Activated naive CD4-positive, alpha-beta T cell treated with anti-CD3 and anti-CD28 coated beads, Interleukin-2, amount 50 U/mL, for 16 hours (primary cell): ENCODE data around the gene DNAJB13.

Experiments used
- DNase-seq: peaks from one replicate; pipeline ENCODE4 v3.0.0-alpha.2; 2020

DNAJB13 gene

DNA sequence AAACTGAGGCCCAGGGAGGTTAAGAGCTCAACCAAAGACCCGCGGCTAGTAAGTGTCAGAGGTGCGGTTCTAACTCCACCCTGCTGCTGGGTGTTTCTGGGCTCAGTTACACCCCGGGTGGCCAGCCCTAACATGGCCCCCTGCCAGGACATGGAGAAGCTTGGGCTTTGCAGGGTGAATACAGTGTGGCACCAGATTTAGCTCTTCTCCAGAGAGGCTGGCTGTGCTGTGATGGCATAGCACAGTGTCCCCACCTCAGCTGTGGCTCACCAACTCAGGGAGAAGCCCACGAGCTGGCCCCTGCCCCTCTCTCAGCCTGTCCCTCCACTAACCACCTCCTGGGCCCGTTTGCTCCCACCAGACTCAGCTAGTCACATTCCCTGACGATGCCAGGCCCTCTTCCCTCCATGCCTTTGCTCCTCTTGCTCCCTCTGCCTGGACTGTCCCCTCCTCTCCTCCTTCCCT lies 51.0 kb downstream of the DNAJB13 start:
- no peak for DNase-seq

DNA sequence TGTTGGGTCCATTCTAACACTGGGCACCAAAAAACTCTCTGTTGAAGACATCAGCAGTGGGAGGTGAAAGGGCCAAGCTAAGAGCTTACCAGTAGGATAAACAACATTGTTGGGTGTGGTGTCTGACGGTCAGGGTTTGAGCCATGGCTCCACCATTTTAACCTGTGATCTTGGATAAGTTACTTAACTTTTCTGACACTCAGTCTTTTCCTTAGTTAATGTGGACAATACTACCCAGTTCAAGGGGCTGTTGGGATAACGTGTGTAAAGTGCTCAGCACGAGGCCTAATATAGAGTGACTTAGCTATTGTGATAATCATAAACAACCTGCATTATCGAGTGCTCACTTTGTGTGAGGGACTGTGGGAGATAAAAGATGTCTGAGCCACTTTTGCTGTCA lies 52.0 kb downstream of the DNAJB13 start:
- DNase-seq, result no peak

DNA sequence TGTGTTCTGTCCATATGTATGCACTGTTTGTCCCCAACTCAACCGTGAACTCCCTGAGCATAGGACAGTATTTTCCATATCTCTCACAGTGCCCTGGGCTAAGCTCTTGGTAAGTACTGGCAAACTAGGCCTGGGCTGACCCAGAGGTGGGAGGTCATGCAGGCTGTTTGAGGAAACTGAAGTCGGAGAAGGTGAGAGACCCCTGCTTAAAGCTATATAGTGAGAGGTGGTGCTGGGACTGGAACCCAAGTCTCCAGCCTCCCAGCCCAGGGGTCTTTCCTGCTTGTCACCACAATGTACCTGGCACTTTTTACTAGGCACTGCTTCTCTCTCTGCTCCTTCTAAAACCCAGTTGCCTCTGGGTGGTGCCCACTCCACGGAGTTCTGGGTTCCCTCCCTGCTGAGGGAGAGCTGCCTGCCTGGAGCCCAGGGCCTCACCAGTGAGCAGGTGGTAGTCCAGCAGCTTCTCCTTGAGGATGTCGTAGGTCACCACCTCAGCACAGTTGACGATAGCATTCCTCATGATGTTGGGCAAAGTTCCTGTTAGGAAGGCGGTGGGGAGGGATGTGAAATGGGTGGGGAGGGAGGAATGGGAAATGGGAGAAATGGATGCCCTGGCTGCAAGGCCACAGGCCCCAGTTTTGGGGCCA lies 53.3 kb downstream of the DNAJB13 start:
- no peak for DNase-seq

DNA sequence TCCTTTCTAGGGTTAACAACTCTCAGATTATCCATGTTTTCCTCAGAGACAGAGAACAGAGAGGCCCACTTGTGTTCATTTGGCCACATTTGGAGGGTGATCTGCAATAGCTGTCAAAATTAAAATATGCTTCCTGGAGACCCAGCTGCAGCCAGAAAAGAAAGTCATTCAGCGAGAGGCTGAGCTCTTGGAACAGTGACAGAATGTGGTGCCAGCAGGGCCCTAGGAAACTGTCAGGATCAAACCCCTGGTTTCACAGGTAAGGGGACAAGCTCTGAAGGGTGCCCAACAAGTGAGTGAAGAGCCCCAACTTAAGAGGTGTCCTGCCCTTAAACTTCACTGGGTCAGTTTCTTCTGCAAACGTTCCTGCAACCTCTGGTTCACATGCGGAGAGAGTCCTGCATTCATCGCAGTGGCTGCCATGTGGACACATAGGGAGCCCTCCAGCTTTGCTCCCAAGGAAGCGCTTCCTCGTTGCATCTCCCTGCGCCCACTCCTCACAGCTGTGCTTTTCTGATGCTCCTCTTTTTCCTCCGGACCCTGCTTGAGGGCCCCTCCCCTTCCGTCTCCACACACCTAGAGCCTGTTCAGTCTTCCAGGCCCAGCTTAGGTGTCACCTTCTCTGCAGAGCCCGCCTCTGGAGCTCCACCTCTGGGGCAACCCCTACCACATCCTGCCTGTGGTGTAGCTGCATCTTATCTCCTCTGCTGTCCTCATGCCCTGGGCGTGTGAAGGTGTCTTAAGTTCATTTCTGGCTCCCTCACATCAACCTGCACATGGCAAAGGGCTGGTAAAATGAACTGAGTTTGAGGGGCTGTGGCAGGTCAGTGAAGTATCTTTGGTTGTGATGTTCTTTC lies 54.2 kb downstream of the DNAJB13 start:
- DNase-seq, result peak; percentile 73

DNA sequence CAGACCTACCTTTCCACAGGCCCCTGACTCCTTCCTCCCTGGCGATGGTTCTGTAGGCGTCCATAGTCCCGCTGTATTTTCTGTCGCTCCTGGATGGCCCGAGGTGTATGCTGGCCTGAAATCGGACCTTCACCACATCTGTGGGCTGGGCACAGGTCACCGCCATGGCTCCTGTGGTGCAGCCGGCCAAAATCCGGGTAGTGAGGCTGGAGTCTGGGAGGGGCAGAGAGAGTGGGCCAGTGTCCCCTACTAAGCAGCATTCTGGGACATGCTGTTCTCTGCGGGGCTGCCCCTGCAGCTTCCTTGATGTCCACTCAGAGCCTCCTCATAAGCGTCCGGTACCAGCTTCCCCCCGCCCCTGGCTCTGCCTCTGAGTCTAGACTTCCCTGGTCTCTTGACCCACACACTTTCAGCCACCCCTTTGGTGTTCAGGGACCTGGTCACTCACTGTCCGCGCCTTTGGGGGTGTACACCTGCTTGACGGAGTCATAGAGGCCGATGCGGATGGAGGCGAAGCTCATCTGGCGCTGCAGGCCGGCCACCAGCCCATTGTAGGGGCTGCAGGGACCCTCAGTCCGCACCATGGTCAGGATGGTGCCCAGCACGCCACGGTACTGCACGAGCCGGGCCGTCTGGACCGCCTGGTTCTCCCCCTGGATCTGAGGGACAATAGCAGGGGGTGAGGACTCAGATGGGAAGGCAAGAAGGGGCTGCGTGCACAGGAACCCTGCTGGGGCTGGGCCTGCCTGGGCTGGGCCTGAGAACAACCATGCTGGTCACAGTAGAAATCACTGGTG lies 55.1 kb downstream of the DNAJB13 start:
- DNase-seq, result no peak

DNA sequence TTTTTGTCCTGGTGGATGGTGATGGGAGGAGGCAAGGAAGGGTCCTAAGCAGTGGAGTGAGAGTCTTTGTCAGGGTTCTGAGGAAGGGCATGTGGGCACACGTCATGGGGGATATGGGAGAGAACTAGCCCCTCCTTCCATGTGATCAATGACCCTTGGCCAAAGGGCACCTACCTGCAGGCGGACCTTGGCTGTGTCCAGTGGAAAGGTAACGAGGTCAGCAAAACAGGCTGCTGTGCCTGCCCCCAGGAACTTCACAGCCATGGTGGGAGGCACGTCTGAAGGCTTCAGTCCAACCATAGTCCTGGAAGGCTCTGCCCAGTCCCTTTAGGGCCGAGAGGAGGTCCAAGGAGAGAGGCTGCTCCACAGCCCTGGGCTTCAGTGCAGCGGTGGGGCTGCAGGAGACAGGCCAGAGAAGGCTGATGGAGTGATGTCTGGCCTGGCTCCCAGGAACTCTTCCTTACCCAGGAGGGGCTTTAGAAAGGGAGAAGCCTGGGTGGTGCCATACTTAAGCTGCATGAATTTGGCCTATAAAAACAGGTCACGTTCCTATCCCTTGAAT lies 56.0 kb downstream of the DNAJB13 start:
- no peak for DNase-seq

DNA sequence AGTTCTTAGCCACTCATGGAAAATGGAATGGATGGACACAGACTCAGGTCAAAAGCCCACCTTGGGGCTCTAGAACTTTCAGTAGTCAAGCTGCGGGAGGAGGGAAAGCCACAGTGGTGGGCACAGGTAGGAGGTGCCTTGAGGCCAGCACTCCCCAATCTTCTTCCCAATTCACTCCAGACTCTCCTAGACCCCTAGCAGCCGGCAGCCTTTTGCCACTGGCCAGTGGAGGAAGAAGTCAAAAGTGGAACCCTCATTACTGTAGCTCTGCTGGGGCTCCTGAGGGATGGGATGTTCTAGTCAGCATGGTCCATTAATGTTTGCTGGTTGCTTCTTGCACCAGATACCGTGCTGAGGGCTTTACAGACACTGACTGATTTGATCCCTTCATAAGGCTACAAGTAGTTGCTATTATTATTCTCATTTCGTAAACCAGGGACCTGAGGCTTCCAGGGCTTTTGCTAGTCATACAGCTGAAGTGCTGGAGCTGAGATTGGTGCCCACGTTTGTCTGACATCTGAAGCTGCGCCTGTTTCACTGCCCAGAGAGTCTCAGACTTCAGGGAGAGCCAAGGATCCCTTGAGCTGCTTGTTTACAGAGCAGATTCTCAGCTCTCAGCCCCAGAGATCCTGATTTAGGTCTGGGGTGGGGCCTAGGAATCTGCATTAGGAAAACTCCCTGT lies 57.0 kb downstream of the DNAJB13 start:
- no peak for DNase-seq

DNA sequence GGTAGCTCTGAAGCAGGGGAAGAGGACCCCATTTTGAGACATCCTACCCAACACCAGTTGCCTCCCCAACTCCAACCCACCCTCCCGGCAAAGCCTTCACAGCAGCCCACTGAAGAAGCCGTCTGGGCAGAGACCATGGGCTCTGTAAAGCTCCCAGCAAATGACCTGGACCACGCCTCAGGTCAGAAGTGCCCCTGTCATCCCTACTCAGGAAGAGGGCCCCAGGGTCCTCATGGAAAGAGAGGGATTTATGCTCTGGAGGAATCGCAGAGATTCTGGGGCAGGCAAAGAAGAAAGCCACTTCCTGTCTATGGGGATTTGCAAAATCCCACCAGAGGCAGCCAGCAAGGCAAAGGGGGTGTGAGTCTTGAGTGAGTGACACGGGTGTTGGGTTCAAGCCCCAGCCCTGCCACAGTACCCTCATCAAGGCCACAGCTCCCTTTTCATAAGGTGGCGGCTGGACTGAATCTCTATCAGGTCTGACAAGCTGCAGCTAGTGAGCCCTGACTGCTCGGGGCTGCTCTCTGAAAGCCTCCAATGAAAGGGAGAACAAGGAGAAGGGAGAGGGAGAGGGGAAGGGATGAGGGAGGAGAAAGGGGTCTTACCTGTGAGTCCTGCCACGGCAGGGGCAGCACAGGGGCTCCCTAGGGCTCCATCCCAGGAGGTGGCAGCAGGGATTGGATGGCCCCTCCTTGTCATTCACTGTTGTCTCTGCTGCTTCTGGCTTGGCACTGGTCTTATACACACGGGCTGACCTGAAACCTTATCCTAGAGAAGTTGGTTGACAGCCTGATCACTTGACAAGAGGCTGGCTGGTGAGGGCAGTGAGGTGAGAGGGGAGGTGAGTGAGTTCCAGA lies 57.8 kb downstream of the DNAJB13 start, which contains the start of gene UCP3:
Gene UCP3, minus strand, starts transcription at position 713 of the 857 bp plus-strand sequence. CDS start 2,043 bp downstream, outside the sequence.
- no peak for DNase-seq

DNA sequence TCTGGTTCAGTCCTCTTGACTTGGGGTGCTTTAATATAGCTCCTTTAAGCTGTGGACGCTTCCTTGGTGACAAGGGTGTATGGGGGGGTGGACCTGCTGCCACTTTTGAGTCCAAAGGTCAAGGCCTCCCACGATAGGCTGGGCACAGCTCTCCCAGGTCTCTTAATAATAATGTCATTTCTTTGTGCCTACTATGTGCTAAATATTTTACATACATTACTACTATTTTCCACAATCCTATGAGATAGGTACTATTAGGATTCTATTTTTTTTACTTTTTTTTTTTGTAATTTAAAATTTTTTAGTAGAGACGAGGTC lies 58.4 kb downstream of the DNAJB13 start:
- no peak for DNase-seq

DNA sequence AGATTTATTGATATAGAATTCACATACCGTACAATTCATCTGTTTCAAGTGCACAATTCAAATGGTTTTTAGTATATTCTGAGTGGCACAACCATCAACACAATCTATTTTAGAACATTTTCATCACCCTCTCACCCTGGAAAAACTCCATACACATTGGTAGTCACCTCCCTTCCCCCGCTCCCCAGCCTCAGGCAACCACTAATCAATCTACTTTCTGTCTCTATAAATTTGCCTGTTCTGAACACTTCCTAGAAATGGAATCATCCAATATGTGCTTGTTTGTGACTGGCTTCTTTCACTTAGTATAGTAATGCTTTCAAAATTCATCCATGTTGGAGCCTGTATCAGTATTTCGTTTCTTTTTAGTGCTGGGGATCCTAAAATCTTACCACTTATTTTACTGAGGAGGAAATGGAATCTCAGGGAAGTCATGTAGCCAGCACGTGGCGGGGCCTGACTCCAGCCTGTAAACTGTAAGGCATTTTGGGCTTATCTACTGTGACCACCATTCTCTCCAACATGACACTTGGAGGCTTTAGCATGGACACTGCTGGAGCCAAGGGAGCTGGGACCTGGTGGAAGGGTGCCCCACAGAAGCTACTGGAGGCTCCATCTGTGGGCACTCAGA lies 59.0 kb downstream of the DNAJB13 start:
- DNase-seq, result no peak

DNA sequence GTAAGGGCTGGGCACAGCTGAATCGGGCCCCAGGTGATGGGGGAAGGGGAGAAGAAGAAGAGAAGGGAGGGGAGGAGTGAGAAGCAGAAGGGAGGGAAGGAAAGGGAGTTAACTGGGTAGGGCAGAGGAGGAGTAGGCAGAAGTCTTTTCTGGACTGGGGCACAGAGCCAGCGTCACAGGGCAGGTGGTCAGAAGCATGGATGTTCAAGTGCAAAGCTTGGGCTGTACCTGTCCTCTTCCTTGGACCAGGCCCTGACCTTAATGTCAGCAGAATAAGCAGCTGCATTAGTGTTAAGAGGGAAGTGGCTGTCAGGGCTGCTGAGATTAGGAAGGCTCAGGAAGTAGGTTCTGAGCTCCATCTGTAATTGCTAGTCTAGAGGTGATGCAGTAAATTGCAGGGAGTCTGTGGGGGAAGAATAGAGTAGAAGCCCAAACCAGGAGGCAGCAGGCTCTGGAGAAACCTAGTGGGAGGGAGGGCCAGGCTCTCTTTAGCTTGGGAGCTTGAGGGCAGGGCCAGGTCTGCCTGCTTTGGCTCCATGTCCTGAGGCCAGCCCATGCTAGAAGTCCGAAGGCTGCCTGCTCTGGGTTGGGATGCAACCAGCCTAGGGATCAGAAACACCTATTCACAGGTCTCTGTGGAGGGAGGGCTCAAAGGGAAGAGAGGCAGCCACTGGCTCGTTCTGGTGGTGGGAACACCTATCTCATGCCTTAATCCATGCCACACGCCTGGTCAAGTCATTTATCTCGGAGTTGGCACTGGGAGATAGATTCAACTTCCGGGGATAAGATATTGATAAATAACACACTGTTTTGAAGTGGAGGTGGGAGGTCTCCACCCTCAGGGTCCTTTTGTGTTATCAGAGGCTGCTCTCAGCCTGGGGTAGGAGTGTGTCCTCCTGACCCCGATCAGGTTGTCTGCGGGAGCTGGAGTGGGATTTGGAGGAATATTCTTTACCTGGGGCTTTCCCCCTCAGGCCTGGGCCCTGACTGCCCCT lies 59.8 kb downstream of the DNAJB13 start:
- no peak for DNase-seq

DNA sequence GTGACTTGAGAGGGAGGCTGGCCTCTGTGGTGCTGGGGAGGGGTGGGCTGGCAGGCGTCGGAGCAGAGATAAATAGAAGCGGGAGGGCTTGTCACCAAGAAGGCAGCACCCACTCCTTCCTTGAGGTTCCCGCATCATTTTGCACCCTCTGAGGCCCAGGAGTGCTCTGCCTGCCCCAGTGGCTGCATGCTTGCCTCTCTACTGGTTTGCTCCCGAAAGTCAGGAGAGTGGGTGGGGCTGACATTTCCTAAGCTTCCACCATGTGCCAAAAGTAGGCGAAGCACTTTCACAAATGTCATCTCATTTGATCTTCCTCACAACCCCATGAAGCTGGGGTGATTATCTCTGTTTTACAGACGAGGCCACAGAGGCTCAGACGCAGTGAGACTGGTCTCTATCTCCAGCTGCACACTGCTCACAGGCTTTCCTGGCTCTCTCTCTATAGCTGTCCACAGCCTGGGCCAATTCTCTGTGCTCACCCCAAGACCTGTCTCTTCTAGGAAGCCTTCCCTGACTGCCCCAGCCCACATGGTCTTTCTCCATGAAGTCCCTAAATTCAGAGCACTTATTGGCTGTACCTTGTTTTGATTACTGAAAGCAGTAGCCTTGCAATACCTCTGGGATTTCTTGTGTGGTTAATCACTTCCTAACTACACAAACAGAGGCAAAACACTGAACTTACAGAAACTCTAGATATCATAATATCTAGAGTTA lies 60.7 kb downstream of the DNAJB13 start:
- no peak for DNase-seq

DNA sequence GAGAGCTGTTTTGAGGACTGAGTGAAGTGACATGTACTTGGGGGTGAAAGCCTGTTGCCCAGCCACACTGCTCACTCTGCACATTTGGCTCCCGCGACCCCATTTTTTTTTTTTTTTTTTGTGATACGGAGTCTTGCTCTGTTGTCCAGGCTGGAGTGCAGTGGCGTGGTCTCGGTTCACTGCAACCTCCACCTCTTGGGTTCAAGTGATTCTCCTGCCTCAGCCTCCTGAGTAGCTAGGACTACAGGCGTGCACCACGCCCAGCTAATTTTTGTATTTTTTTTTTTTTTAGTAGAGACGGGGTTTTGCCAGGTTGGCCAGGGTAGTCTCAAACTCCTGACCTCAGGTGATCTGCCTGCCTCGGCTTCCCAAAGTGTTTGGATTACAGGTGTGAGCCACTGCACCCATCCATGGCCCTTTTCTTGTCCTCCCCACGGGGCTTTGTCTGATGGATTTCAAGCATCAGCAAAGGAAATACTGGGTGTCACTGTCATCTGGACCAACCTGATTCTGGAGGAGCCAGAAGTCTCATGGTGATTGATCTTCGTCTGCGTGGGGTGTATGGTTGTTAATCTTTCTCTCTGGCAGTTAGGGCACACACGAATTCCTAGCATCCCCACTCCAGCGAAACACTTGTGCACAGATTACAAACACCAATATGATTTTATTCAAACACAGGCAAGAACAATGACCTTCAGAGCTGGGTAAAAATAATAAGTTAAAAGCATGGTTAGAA lies 61.4 kb downstream of the DNAJB13 start:
- no peak for DNase-seq

DNA sequence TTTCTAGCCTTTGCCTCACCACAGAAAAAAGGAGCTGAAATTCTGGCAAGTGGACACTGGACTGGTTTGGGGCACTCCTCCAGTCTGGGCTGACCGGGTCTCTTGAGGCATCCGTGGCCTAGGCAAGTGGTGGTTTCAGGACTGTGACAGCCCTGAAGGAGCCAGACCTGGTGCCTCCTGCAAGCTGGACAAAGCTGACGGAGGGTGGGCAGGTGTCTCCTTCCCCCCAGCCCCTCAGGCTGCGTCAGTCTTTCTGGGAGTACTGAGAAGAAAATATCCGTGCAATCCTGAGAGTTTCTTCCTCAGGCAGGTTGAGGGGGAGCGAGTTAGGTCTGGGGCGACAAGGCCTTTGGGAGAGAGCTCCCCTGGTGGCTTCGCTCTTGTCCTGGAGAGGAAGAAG lies 62.3 kb downstream of the DNAJB13 start:
- no peak for DNase-seq

DNA sequence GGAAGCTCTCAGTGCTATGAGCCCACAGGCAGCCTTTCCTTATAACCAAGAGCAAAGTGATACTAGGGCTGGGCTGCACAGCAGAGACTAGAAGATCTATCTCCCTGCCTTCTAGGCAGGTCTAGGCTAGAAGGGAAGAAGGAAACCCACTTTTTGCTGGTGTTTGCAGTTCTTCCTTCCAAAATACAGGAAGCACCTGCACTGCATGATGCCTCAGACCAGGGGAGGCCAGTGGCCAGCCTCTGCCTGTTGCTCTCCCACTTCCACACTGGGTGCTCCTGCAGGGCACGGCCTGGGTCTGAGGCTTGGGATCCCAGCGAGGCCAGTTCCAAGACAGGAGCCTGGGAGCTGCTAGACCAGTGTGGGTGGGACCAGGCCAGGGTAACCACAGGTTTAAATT lies 64.1 kb downstream of the DNAJB13 start:
- DNase-seq, result no peak

DNA sequence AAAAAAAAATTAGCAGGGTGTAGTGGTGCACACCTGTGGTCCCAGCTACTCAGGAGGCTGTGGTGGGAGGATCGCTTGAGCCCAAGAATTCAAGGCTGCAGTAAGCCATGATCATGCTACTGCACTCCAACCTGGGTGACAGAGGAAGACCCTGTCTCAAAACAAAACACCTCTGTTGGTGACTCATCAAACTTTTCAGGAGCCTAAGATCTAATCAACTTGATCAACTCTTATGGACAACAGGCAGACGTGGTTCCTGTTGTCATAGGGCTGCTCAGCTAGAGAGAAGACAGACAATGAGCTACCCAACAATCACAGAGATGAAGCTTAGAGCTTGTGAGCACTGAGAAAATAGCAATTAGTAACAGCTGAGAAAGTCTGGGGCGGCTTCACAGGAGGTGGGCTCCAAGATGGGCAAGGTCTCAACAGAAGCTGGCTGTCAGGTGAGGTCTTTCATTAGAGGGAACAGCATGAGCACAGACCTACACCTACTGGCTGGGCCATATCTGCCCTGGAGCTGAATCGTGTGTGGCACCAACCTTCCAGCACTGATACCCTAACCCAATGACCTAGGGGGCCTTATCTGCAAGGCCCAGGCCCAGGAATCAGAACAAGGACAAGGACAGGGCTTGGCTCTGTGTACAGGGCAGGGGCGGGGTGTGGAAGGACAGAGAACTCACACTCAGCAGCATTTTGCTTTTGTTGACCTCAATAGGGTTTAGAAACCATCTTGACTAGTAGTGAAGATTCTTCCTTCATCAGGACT lies 65.3 kb downstream of the DNAJB13 start:
- no peak for DNase-seq

DNA sequence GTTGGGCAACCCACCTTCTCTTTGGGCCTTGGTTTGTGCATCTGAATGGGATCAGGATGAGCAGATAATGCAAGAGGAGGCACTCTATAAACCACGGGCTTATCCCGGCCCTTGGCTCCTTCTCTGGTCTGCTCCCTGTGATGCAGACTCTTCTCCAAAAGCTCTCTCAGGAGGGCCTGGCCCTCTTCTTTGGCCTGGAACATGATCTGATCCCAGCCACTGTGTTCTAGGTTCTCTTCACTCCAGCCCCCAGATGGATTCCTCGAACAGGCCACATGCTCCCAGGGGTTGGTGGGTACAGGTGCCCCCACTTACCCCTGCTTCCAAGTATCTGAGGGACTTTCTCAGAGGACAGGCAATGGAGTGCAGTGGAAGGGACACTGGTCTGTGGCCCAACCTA lies 66.8 kb downstream of the DNAJB13 start:
- no peak for DNase-seq
